Mucosa of descending colon (tissue), 3 donors: ENCODE data around the gene KIAA1755. TPM values are rescaled to one million over a fixed set of nuclear protein-coding genes. Genes with fewer than 3 reads are reported as not detected.

Experiments
- ATAC-seq: fragments of 200-7000 bp; cut with Tn5 transposase; one replicate; pipeline ENCODE4 v1.9.1; 2020; ENCODE audit warnings: mild to moderate bottlenecking, moderate library complexity
- DNase-seq, 3 donors: peaks; one replicate each; pipeline ENCODE4 v3.0.0-alpha.2; 2020
- H3K36me3 ChIP-seq: fragments of 200-600 bp; one replicate; pipeline ENCODE4 v1.8.0; 2021; ENCODE audit warnings: low read depth, mild to moderate bottlenecking
- H3K4me1 ChIP-seq: fragments of 200-600 bp; one replicate; pipeline ENCODE4 v1.8.0; 2021; ENCODE audit warnings: low read depth, mild to moderate bottlenecking
- H3K4me3 ChIP-seq: fragments of 200-600 bp; one replicate; pipeline ENCODE4 v1.8.0; 2021; ENCODE audit warnings: mild to moderate bottlenecking
- H3K9me3 ChIP-seq: fragments of 200-600 bp; one replicate; pipeline ENCODE4 v1.8.0; 2021; ENCODE audit warnings: mild to moderate bottlenecking
- intact Hi-C, 2 donors: fragments of 100-400 bp; cut with DNase I in 1 of 2; cut with micrococcal nuclease in 1 of 2; formaldehyde crosslinking; loops; one replicate each; pipeline versions ENCODE4 v1.11.0 to v1.11.1; 2022; cut with DNase I, micrococcal nuclease
- total RNA-seq, 3 donors: library from RNA; stranded (reverse); fragmentation: NEBNext Ultra II Directional in 2 of 3; extraction: Animal tissue kit (Norgen Biotek cat#: 25700) in 2 of 3; gene quantifications; one replicate each; pipeline versions ENCODE4 v1.2.1 to v1.2.4, GENCODE V29; 2021 to 2023
- TF ChIP-seq, protein P1 (sequence below): fragments of 200-600 bp; IDR thresholded peaks from one replicate; pipeline ENCODE4 v1.8.0; 2022; ENCODE audit warnings: antibody characterized with exemption, mild to moderate bottlenecking
- donor health status: DM: no; HTN: no; CAD: no; lungs with moderate emphysema.
- donor health status: DM: no; HTN: no; CAD: no.
- donor health status: DM: no; HTN: yes; CAD: no.

KIAA1755 gene
- total RNA-seq, 3 donors from 2014 or later: 1.2 to 22.4 (median 3.4) TPM

DNA sequence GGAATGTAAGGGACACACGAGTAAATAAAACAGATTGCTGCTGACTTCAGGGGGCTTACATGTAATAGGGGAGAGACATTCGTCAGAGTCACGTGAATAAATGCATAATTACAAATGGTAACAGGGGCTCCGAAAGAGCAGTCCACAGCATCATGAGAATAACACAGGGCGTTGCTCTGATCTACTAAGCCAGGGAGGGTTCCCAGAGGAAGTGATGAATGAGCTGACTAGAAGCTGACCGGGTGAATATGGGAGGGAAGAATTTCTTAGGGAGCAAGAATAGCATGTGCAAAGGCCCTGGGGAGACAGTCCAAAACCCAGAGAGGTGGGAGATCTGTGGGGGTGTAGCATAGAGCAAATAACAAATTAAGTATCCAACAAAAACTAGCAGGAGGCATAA is 45.8 kb upstream of the KIAA1755 start:
- no peaks in the 10 kb centered on the region for H3K4me1 ChIP-seq
- ATAC-seq (no peak), DNase-seq (no peak)
- H3K9me3 ChIP-seq: no peaks in the 10 kb centered on the region
- H3K4me3 ChIP-seq: no peak overlapping the region
- H3K36me3 ChIP-seq: no peaks in the 10 kb centered on the region
- TF ChIP-seq, protein P1, sequence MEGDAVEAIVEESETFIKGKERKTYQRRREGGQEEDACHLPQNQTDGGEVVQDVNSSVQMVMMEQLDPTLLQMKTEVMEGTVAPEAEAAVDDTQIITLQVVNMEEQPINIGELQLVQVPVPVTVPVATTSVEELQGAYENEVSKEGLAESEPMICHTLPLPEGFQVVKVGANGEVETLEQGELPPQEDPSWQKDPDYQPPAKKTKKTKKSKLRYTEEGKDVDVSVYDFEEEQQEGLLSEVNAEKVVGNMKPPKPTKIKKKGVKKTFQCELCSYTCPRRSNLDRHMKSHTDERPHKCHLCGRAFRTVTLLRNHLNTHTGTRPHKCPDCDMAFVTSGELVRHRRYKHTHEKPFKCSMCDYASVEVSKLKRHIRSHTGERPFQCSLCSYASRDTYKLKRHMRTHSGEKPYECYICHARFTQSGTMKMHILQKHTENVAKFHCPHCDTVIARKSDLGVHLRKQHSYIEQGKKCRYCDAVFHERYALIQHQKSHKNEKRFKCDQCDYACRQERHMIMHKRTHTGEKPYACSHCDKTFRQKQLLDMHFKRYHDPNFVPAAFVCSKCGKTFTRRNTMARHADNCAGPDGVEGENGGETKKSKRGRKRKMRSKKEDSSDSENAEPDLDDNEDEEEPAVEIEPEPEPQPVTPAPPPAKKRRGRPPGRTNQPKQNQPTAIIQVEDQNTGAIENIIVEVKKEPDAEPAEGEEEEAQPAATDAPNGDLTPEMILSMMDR: no peak
- intact Hi-C loops: no loop called here

- ATAC-seq: no peak
- no peaks in the 10 kb centered on the region for H3K9me3 ChIP-seq
- no peak for DNase-seq
- intact Hi-C loops: no loop called here
- no peak overlapping the region for H3K4me3 ChIP-seq
- H3K4me1 ChIP-seq: no peaks in the 10 kb centered on the region
- TF ChIP-seq, protein P1: no peak
- H3K36me3 ChIP-seq: no peaks in the 10 kb centered on the region
Observed at GRCh38 chr20:38305541-38305940, 45.0 kb upstream of the KIAA1755 start.

DNA sequence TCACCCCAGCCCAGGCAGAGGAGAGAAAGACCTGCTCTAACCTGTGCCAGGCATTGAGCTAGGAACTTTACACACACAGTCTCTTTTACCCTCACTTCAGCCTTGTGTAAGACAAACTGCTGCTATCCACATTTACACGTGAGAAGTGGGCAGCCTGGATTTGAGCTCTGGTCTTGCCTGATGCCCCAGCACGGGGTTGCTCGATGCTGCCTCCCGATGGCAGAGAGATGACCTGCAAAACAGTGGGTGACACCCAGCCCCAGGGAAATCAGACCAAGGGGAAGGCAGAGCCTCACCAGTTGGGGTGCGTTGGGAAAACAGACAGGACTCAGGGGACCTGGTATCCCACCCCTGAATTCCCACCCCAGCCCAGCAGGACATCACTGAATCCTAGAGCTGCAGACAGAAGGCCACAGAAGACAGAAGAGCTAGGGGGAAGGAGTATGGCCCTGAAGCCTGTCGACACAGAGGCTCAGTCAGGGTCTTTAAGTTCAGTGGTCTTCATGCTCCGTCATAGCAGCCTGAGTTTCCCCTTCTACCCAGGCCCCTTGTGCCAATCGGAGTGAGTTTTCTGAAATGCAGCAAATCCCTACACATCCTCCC is 44.4 kb upstream of the KIAA1755 start:
- peak; percentile 56 for ATAC-seq
- intact Hi-C loops: no loop called here
- peak in 2 of 3 donors; percentile 26 to 36 for DNase-seq

GRCh38 chr20:38303908-38304379 is 43.4 kb upstream of the KIAA1755 start, which contains the start of gene BPI:
TSS of gene BPI (plus strand) at chr20:38304156. CDS start at chr20:38304224, 68 bp downstream.
- peak; percentile 59 for ATAC-seq
- Histone ChIP-seq H3K4me1 (no peaks in the 10 kb centered on the region), H3K9me3 (no peaks in the 10 kb centered on the region), H3K4me3 (no peak within 1 kb of the TSS), H3K36me3 (no peaks in the 10 kb centered on the region)
- DNase-seq: peak in 2 of 3 donors; percentile 27 to 62
- TF ChIP-seq, protein P1: no peak
- intact Hi-C loops: no loop called here

More for the DNA sequence above, 44.4 kb upstream of the KIAA1755 start:
- Histone ChIP-seq H3K4me1 (no peaks in the 10 kb centered on the region), H3K9me3 (no peaks in the 10 kb centered on the region), H3K4me3 (no peak overlapping the region), H3K36me3 (no peaks in the 10 kb centered on the region)
- TF ChIP-seq, protein P1: no peak

DNA sequence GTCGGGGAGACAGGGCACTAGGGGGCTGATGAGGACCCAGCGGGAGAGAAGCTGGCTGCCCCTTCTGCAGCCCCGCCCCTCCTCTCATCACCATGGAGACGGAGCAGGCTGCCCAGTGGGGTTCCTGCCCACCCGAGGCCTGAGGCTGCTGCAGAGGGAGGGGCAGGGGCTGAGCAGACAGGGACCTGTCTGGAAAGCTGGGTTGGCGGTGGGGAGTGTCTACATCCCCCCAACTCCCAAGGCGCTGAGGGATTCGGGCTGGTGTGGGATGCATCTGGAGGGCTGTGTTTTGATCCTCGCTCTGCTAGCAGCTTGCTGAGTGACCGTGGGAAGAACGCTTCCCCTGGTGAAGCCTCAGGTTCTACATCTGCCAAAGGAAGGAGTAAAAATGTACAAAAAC is 42.3 kb upstream of the KIAA1755 start:
- intact Hi-C loops: no loop called here
- TF ChIP-seq, protein P1: no peak
- Histone ChIP-seq H3K36me3 (no peaks in the 10 kb centered on the region), H3K4me3 (no peak overlapping the region), H3K4me1 (no peaks in the 10 kb centered on the region), H3K9me3 (no peaks in the 10 kb centered on the region)
- ATAC-seq (no peak), DNase-seq (no peak)
